Gastrocnemius medialis (tissue), 4 donors: ENCODE measurements around the gene UPF3A. TPM values are rescaled to one million over a fixed set of nuclear protein-coding genes. Genes with fewer than 3 reads are reported as not detected.

ENCODE experiments used
- ATAC-seq, 2 donors: fragments of 150-250 bp; one replicate each; pipeline ENCODE4 v1.9.1; 2016
- DNase-seq, 2 donors: peaks; one replicate each; pipeline ENCODE4 v3.0.0-alpha.2; 2019
- H3K27ac ChIP-seq, 4 donors: fragments of 200-600 bp; sonication (generic); 1 replicate in 1 of 4; 2 replicates in 3 of 4; pipeline ENCODE4 v1.5.1; 2016 to 2018; ENCODE audit warnings: mild to moderate bottlenecking in 2 of 4, moderate library complexity in 1 of 4
- H3K27me3 ChIP-seq, 3 donors: fragments of 200-600 bp; sonication (generic) in 2 of 3; 1 replicate in 1 of 3; 2 replicates in 2 of 3; pipeline versions ENCODE4 v1.5.1 to v1.6.0; 2016 to 2019; ENCODE audit warnings: mild to moderate bottlenecking in 1 of 3, moderate library complexity in 1 of 3
- H3K36me3 ChIP-seq, 2 donors: fragments of 200-600 bp; sonication (generic) in 1 of 2; one replicate each; pipeline ENCODE4 v1.5.1; 2017 to 2018
- H3K4me1 ChIP-seq, 2 donors: fragments of 200-600 bp; sonication (generic) in 1 of 2; one replicate each; pipeline ENCODE4 v1.5.1; 2016 to 2017; ENCODE audit warnings: mild to moderate bottlenecking in 2 of 2
- H3K4me3 ChIP-seq, 4 donors: fragments of 200-600 bp; sonication (generic) in 3 of 4; 1 replicate in 1 of 4; 2 replicates in 3 of 4; pipeline ENCODE4 v1.5.1; 2016 to 2019; ENCODE audit warnings: mild to moderate bottlenecking in 2 of 4
- H3K9me3 ChIP-seq, 3 donors: fragments of 200-600 bp; sonication (generic) in 2 of 3; 1 replicate in 1 of 3; 2 replicates in 2 of 3; pipeline ENCODE4 v1.5.1; 2016 to 2019
- CTCF ChIP-seq, 5 experiments: fragments of 450-650 bp in 3 of 5; fragments of 200-600 bp in 2 of 5; sonication (generic) in 2 of 5; IDR thresholded peaks in 4 of 5; conservative IDR thresholded peaks in 1 of 5; 1 replicate in 4 of 5; 2 replicates in 1 of 5; pipeline ENCODE4 v1.5.1; 2016 to 2019; ENCODE audit warnings: antibody characterized with exemption in 5 of 5, mild to moderate bottlenecking in 3 of 5, moderate library complexity in 3 of 5
- POLR2A ChIP-seq, 2 donors: fragments of 450-650 bp; IDR thresholded peaks; one replicate each; pipeline ENCODE4 v1.6.1; 2017; ENCODE audit warnings: antibody characterized with exemption in 2 of 2, mild to moderate bottlenecking in 2 of 2, moderate library complexity in 2 of 2
- in situ Hi-C, 4 donors: fragments of 200-750 bp; cut with MboI; loops; one replicate each; pipeline versions ENCODE4 v1.15.0 to v1.8.0; 2017; ENCODE audit warnings: low sequenced_read_pairs in 4 of 4
- intact Hi-C: fragments of 100-400 bp; cut with DNase I; formaldehyde crosslinking; loops from one replicate; pipeline ENCODE4 v1.15.1; 2023; ENCODE audit warnings: low total_unique reads
- total RNA-seq, 4 donors: library from RNA; depleted of rRNA; stranded (reverse); fragments of >200 nt; gene quantifications; one replicate each; pipeline versions ENCODE4 v1.1.0 to v1.2.3, GENCODE V29; 2016

The UPF3A gene
- total RNA-seq, 4 donors from 2014 or later, result 9.1 to 43.9 (median 24.0) TPM

DNA sequence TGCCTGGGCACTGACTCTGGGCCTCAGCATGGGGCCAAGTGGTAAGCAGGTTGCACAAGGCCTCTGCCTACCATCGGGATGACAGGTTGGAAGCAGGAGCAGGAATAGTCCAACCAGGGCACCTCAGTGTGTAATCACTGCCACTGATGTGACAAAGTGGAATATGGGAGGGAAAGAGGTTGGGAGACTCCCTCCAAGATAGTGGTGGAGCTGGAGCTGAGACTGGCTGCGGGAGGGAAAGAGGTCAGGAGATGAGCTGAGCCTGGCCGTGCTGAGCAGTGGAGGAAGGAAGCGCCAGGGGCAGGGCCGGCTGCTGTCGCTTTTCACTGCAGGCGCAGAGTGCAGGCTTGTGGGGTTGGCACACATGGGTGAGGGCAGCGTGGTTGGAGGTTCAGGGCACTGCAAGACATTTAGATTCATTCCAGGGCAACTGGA lies 6.8 kb downstream of the UPF3A start:
- TF ChIP-seq POLR2A (IDR thresholded peaks at IDR 0.05) (no peak), CTCF (IDR thresholded peaks at IDR 0.05 in 4 of 5, conservative IDR thresholded peaks at IDR 0.05 in 1 of 5) (no peak)
- intact Hi-C loops, result no loop called here
- Histone ChIP-seq H3K36me3 (peaks cover 0 to 69% of the 10 kb centered on the region in 2 donors), H3K4me3 (no peak overlapping the region), H3K4me1 (no peaks in the 10 kb centered on the region), H3K27ac (no peak overlapping the region), H3K27me3 (no peaks in the 10 kb centered on the region), H3K9me3 (no peaks in the 10 kb centered on the region)
- in situ Hi-C loops, result no loop called here
- DNase-seq (no peak), ATAC-seq (no peak)

DNA sequence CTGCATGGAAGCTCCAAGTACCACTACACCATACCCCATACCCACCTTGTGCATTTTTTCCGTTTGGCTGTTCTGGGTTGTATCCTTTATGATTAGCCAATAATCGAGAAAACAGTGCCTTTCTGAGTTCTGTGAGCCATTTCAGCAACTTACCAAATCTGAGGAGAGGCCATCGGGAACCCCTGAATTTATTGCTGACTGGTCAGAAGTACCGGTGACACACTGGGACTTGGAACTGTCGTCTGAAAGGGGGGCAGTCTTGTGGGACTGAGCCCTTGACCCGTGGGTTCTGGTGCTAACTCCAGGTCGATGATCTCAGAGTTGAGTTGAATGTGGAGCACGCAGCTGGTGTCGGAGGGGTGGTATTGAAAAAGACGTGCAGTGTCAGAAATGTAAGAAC lies 15.0 kb downstream of the UPF3A start:
- intact Hi-C loops, result no loop called here
- H3K4me1 ChIP-seq, result no peaks in the 10 kb centered on the region
- no peaks in the 10 kb centered on the region for H3K27me3 ChIP-seq
- in situ Hi-C loops, result no loop called here
- no peak for TF ChIP-seq POLR2A (IDR thresholded peaks at IDR 0.05)
- TF ChIP-seq CTCF (IDR thresholded peaks at IDR 0.05 in 4 of 5, conservative IDR thresholded peaks at IDR 0.05 in 1 of 5), result no peak
- DNase-seq (no peak), ATAC-seq (no peak)
- H3K9me3 ChIP-seq, result no peaks in the 10 kb centered on the region
- peaks cover 0 to 41% of the 10 kb centered on the region in 2 donors for H3K36me3 ChIP-seq
- no peak overlapping the region for H3K4me3 ChIP-seq
- H3K27ac ChIP-seq, result no peak overlapping the region

DNA sequence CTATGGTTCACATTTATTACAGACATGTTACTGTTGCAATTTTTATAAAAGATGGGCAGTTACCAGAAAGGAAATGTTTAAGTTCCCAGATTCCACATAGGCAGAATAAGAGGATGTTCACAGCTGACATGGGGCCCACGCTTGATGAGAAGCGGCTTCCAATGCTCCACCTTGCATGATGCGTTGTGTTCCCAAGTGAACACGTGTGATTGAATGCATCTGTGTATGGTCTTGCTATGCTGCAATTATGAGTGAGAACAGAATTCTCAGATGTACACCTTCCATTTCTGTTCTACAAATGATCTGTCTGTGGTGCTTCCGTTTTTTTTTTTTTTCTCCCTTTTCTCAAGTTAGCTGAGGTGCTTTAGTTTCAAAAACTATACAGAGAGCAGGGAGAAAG lies 15.5 kb downstream of the UPF3A start:
- in situ Hi-C loops, result no loop called here

GRCh38 chr13:114298866-114299265 lies 17.5 kb downstream of the UPF3A start:
- DNase-seq, result no peak
- intact Hi-C loops (no loop called here), in situ Hi-C loops (no loop called here)
- Histone ChIP-seq H3K27me3 (no peaks in the 10 kb centered on the region), H3K4me3 (no peak overlapping the region), H3K4me1 (no peaks in the 10 kb centered on the region), H3K9me3 (no peaks in the 10 kb centered on the region), H3K27ac (no peak overlapping the region), H3K36me3 (peaks cover 0 to 49% of the 10 kb centered on the region in 2 donors)
- TF ChIP-seq CTCF (IDR thresholded peaks at IDR 0.05 in 4 of 5, conservative IDR thresholded peaks at IDR 0.05 in 1 of 5), result no peak
- no peak for TF ChIP-seq POLR2A (IDR thresholded peaks at IDR 0.05)
- ATAC-seq, result no peak

More for the DNA sequence above, 15.5 kb downstream of the UPF3A start:
- DNase-seq, result no peak
- Histone ChIP-seq H3K36me3 (peaks cover 0 to 41% of the 10 kb centered on the region in 2 donors), H3K4me3 (no peak overlapping the region), H3K4me1 (no peaks in the 10 kb centered on the region), H3K27ac (no peak overlapping the region), H3K9me3 (no peaks in the 10 kb centered on the region), H3K27me3 (no peaks in the 10 kb centered on the region)
- TF ChIP-seq CTCF (IDR thresholded peaks at IDR 0.05 in 4 of 5, conservative IDR thresholded peaks at IDR 0.05 in 1 of 5), result no peak
- TF ChIP-seq POLR2A (IDR thresholded peaks at IDR 0.05), result no peak
- intact Hi-C loops, result no loop called here
- no peak for ATAC-seq
